Measurements from ENCODE around the gene FGB.

- TF ChIP-seq CTCF (IDR thresholded peaks at IDR 0.05): no peak
- no peak for TF ChIP-seq ZFX (IDR thresholded peaks at IDR 0.05; ENCODE audit: borderline replicate concordance)
These were observed 45.2 kb upstream of the FGB start for GRCh38 chr4:154517591-154517990.
